Duodenal mucosa (tissue), 2 donors: ENCODE data around the gene INTS6.

Experiments used
- H3K27ac ChIP-seq: one replicate; pipeline ENCODE4 v1.7.0; 2013; ENCODE audit warnings: low read depth, low read length
- H3K27me3 ChIP-seq, 2 donors: one replicate each; pipeline ENCODE4 v1.7.0; 2013; ENCODE audit warnings: low read length in 2 of 2, control low read depth in 1 of 2; ENCODE audit not compliant: insufficient read depth in 2 of 2, control insufficient read depth in 1 of 2
- H3K36me3 ChIP-seq, 2 donors: one replicate each; pipeline ENCODE4 v1.7.0; 2013; ENCODE audit warnings: low read length in 2 of 2, control low read depth in 1 of 2; ENCODE audit not compliant: insufficient read depth in 2 of 2, control insufficient read depth in 1 of 2
- H3K4me1 ChIP-seq, 2 donors: one replicate each; pipeline ENCODE4 v1.7.0; 2013; ENCODE audit warnings: low read length in 2 of 2, control low read depth in 1 of 2; ENCODE audit not compliant: insufficient read depth in 2 of 2, control insufficient read depth in 1 of 2
- H3K4me3 ChIP-seq, 2 donors: one replicate each; pipeline ENCODE4 v1.7.0; 2013; ENCODE audit warnings: low read length in 2 of 2, low read depth in 1 of 2
- H3K9ac ChIP-seq, 2 donors: one replicate each; pipeline ENCODE4 v1.7.0; 2013; ENCODE audit warnings: low read length in 2 of 2, low read depth in 1 of 2
- H3K9me3 ChIP-seq, 2 donors: one replicate each; pipeline ENCODE4 v1.7.0; 2013; ENCODE audit warnings: low read length in 2 of 2, control low read depth in 1 of 2; ENCODE audit not compliant: control insufficient read depth in 1 of 2

INTS6 gene

DNA sequence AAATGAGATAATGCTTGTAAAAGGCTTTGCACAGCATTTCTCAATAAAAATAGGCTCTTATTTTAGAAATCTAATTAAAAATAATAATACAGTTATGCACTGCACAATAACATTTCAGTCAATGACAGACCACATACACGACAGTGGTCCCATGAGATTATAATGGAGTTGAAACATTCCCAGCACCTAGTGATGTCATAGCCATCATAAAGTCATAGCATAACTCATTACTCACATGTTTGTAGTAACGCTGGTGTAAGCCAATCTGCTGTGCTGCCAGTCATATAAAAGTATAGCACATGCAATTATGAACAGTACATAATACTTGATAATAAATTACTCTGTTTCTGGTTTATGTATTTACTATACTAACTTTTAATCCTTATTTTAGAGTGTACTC, 126.1 kb downstream of the INTS6 start:
- H3K27ac ChIP-seq, result no peak overlapping the region

DNA sequence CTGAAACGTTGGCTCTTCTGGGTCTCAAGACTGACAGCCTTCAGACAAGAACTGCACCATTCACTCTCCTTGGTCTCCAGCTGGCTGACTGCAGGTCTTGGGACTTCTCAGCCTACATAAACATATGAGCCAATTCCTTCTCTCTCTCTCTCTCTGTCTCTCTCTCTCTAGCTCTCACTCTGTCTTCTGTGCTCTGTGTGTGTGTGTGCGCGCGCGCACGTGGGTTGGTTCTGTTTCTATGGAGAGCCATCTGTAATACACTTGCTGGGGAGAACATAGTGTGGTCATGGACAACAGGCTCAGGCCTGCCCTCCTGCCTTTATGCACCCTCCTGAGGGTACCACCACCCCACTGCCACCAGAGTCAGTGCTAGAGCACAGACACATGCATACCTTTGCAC, 127.0 kb downstream of the INTS6 start:
- H3K27me3 ChIP-seq, result no peaks in the 10 kb centered on the region
- no peaks in the 10 kb centered on the region for H3K9me3 ChIP-seq
- no peak overlapping the region for H3K9ac ChIP-seq
- H3K4me1 ChIP-seq, result no peaks in the 10 kb centered on the region
- no peak overlapping the region for H3K4me3 ChIP-seq
- H3K27ac ChIP-seq, result no peak overlapping the region
- no peaks in the 10 kb centered on the region for H3K36me3 ChIP-seq

More for the DNA sequence above, 126.1 kb downstream of the INTS6 start:
- no peak overlapping the region for H3K9ac ChIP-seq
- H3K9me3 ChIP-seq, result no peaks in the 10 kb centered on the region
- no peaks in the 10 kb centered on the region for H3K27me3 ChIP-seq
- H3K4me3 ChIP-seq, result no peak overlapping the region
- H3K4me1 ChIP-seq, result no peaks in the 10 kb centered on the region
- H3K36me3 ChIP-seq, result no peaks in the 10 kb centered on the region

DNA sequence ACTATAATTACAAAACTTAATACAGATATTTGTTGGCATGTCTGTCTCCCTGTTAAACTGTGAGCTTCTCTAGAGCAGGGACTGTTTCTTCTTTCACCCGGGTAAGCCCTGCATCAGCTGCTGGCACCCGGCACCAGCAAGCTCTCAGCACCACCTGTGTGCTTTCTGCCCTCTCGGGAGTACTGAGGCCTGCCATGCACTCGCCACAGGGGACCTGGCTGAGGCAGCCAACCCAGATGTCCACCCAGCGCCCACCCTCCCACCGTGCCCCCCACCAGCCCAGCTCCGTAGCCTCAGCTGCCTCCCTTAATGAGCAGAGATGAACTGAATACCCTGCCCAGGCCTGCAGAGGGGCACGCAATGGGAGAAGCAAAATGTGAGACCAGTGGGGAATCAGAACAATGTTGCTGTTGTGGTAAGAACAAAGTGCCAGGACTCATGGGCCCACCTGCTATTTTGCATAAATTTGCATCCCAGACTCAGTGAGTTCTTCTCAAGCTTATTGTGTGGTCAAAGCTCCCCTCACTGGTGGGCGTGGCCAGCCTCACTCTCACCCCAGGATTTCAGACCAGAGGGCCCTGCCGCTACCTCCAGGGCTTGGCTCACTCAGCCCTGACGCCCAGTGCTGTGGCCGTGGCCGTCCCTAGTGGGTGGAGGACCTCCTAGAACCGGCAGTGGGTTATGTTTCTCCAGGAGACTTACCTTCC, 128.0 kb downstream of the INTS6 start:
- Histone ChIP-seq H3K27me3 (no peaks in the 10 kb centered on the region), H3K9ac (no peak overlapping the region)

GRCh38 chr13:51323824-51324511, 128.9 kb downstream of the INTS6 start:
- no peaks in the 10 kb centered on the region for H3K27me3 ChIP-seq
- H3K4me1 ChIP-seq, result no peaks in the 10 kb centered on the region
- H3K4me3 ChIP-seq, result no peak overlapping the region
- no peak overlapping the region for H3K27ac ChIP-seq
- no peaks in the 10 kb centered on the region for H3K9me3 ChIP-seq
- H3K36me3 ChIP-seq, result no peaks in the 10 kb centered on the region
- no peak overlapping the region for H3K9ac ChIP-seq

More for the DNA sequence above, 128.0 kb downstream of the INTS6 start:
- Histone ChIP-seq H3K9me3 (no peaks in the 10 kb centered on the region), H3K4me1 (no peaks in the 10 kb centered on the region), H3K36me3 (no peaks in the 10 kb centered on the region), H3K27ac (no peak overlapping the region), H3K4me3 (no peak overlapping the region)

- H3K9ac ChIP-seq, result no peak overlapping the region
- H3K36me3 ChIP-seq, result no peaks in the 10 kb centered on the region
- no peaks in the 10 kb centered on the region for H3K9me3 ChIP-seq
- no peak overlapping the region for H3K4me3 ChIP-seq
- no peaks in the 10 kb centered on the region for H3K27me3 ChIP-seq
- no peaks in the 10 kb centered on the region for H3K4me1 ChIP-seq
- no peak overlapping the region for H3K27ac ChIP-seq
Observed at GRCh38 chr13:51322826-51323225, 130.0 kb downstream of the INTS6 start.

DNA sequence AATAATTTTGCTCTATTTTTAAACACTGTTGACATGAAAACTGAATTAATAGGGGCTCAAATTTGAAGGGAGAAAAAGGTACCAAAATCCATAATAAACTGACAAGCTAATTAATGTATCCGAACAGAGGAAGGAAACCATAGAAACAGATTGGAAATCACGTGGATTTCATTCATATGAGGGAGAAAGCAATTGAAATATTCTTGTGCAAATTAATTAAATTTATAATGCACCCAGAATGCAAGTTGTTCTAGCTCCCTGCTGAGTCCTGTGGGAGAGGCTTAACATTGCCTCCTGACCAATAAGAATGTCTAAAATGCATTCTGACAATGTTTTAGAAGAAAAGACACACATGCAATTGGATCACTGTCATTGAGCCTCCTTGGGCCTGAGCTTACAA, 131.0 kb downstream of the INTS6 start:
- no peak overlapping the region for H3K27ac ChIP-seq
- H3K9ac ChIP-seq, result no peak overlapping the region
- H3K4me3 ChIP-seq, result no peak overlapping the region
- no peaks in the 10 kb centered on the region for H3K4me1 ChIP-seq
- H3K27me3 ChIP-seq, result no peaks in the 10 kb centered on the region
- H3K9me3 ChIP-seq, result no peaks in the 10 kb centered on the region
- no peaks in the 10 kb centered on the region for H3K36me3 ChIP-seq

GRCh38 chr13:51318876-51319275, 134.0 kb downstream of the INTS6 start:
- no peaks in the 10 kb centered on the region for H3K9me3 ChIP-seq
- no peak overlapping the region for H3K27ac ChIP-seq
- no peak overlapping the region for H3K4me3 ChIP-seq
- no peaks in the 10 kb centered on the region for H3K27me3 ChIP-seq
- no peaks in the 10 kb centered on the region for H3K36me3 ChIP-seq
- H3K4me1 ChIP-seq, result no peaks in the 10 kb centered on the region
- H3K9ac ChIP-seq, result no peak overlapping the region

GRCh38 chr13:51318015-51318414, 134.8 kb downstream of the INTS6 start:
- peaks cover 0 to 3% of the 10 kb centered on the region in 2 donors for H3K27me3 ChIP-seq
- H3K4me3 ChIP-seq, result no peak overlapping the region
- H3K4me1 ChIP-seq, result no peaks in the 10 kb centered on the region
- H3K9me3 ChIP-seq, result no peaks in the 10 kb centered on the region
- no peaks in the 10 kb centered on the region for H3K36me3 ChIP-seq
- H3K9ac ChIP-seq, result no peak overlapping the region
- no peak overlapping the region for H3K27ac ChIP-seq

DNA sequence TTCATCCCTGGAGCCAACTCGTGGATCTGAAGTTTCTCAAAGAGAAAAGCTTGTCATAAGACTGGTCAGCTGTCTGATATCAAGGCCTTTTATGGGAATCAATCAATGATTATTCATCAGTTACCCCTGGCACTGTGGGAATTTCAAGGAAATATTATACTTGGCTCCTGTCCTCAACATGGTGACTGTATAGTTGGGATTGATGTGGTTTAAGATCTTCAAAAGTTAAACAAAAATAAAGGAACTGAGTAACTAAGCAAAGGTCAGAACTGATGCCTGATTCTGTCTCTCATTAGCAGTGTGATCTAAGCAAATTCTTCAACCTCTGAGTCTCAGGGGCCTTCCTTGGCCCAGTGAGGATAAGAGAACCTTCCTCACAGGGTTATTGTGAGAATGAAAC, 135.6 kb downstream of the INTS6 start:
- no peaks in the 10 kb centered on the region for H3K36me3 ChIP-seq
- peaks cover 0 to 3% of the 10 kb centered on the region in 2 donors for H3K27me3 ChIP-seq

DNA sequence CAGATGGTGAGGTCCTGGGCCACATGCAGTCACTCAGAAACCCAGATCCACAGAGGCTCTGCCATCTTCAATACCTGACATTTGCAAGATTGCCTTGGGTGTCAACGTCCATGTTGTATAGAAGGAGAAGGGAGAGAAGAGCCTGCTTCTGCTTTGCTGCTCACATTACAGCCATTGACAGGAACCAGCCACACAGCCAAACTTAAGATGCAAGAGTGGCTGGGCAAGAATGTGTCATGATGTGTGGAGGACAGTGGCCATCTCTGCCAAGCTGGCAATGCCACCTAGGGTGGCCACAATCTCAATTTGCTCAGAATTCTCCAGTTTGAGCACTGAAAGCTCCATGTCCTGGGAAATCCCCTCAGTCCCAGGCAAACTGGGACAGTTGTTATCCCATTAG, 139.2 kb downstream of the INTS6 start:
- no peak overlapping the region for H3K4me3 ChIP-seq
- no peaks in the 10 kb centered on the region for H3K9me3 ChIP-seq
- peaks cover 0 to 3% of the 10 kb centered on the region in 2 donors for H3K27me3 ChIP-seq
- H3K27ac ChIP-seq, result no peak overlapping the region
- H3K9ac ChIP-seq, result no peak overlapping the region
- H3K4me1 ChIP-seq, result no peaks in the 10 kb centered on the region
- no peaks in the 10 kb centered on the region for H3K36me3 ChIP-seq

More for the DNA sequence above, 135.6 kb downstream of the INTS6 start:
- Histone ChIP-seq H3K4me1 (no peaks in the 10 kb centered on the region), H3K4me3 (no peak overlapping the region), H3K27ac (no peak overlapping the region), H3K9me3 (no peaks in the 10 kb centered on the region), H3K9ac (no peak overlapping the region)
